ENCODE measurements around the gene NEU2. TPM values are rescaled to one million over a fixed set of nuclear protein-coding genes. Genes with fewer than 3 reads are reported as not detected.

NEU2 gene
- not detected for total RNA-seq (ENCODE audit: unreplicated experiment)
- long read RNA-seq, result 0 reads

GRCh38 chr2:233032551-233033320 is at the start of gene NEU2:
TSS of gene NEU2 (plus strand) at chr2:233032672. CDS start at chr2:233032672, 0 bp downstream.
- Mint-ChIP-seq H3K27ac (ENCODE audit: unreplicated experiment) (no peak within 1 kb of the TSS), H3K36me3 (ENCODE audit: low read depth, unreplicated experiment) (no peaks in the 10 kb centered on the region), H3K27me3 (ENCODE audit: unreplicated experiment) (peaks cover 3% of the 10 kb centered on the region), H3K4me1 (ENCODE audit: unreplicated experiment) (no peaks in the 10 kb centered on the region), H3K4me3 (ENCODE audit: unreplicated experiment) (no peak within 1 kb of the TSS), H3K9me3 (ENCODE audit: unreplicated experiment) (no peaks in the 10 kb centered on the region)
- no peak for DNase-seq (ENCODE audit: low spot score)
- no peak for TF ChIP-seq CTCF (IDR thresholded peaks at IDR 0.05; ENCODE audit: unreplicated experiment)

GRCh38 chr2:232982926-232983668 is 49.4 kb upstream of the NEU2 start:
- Mint-ChIP-seq H3K4me3 (ENCODE audit: unreplicated experiment) (no peak overlapping the region), H3K4me1 (ENCODE audit: unreplicated experiment) (peaks cover 3% of the 10 kb centered on the region), H3K36me3 (ENCODE audit: low read depth, unreplicated experiment) (no peaks in the 10 kb centered on the region), H3K27me3 (ENCODE audit: unreplicated experiment) (no peaks in the 10 kb centered on the region), H3K27ac (ENCODE audit: unreplicated experiment) (no peak overlapping the region), H3K9me3 (ENCODE audit: unreplicated experiment) (no peaks in the 10 kb centered on the region)
- peak; percentile 18 for DNase-seq (ENCODE audit: low spot score)
- TF ChIP-seq CTCF (IDR thresholded peaks at IDR 0.05; ENCODE audit: unreplicated experiment), result no peak

- no peaks in the 10 kb centered on the region for H3K27me3 Mint-ChIP-seq (ENCODE audit: unreplicated experiment)
- DNase-seq (ENCODE audit: low spot score), result no peak
- H3K9me3 Mint-ChIP-seq (ENCODE audit: unreplicated experiment), result no peaks in the 10 kb centered on the region
- H3K4me1 Mint-ChIP-seq (ENCODE audit: unreplicated experiment), result peaks cover 3% of the 10 kb centered on the region
- no peak overlapping the region for H3K4me3 Mint-ChIP-seq (ENCODE audit: unreplicated experiment)
- no peak overlapping the region for H3K27ac Mint-ChIP-seq (ENCODE audit: unreplicated experiment)
- H3K36me3 Mint-ChIP-seq (ENCODE audit: low read depth, unreplicated experiment), result no peaks in the 10 kb centered on the region
- TF ChIP-seq CTCF (IDR thresholded peaks at IDR 0.05; ENCODE audit: unreplicated experiment), result no peak
Observed at GRCh38 chr2:232983669-232984140, 48.8 kb upstream of the NEU2 start.

GRCh38 chr2:232984451-232985207 is 47.8 kb upstream of the NEU2 start:
- Mint-ChIP-seq H3K9me3 (ENCODE audit: unreplicated experiment) (no peaks in the 10 kb centered on the region), H3K4me3 (ENCODE audit: unreplicated experiment) (no peak overlapping the region), H3K36me3 (ENCODE audit: low read depth, unreplicated experiment) (no peaks in the 10 kb centered on the region), H3K4me1 (ENCODE audit: unreplicated experiment) (peaks cover 3% of the 10 kb centered on the region), H3K27me3 (ENCODE audit: unreplicated experiment) (no peaks in the 10 kb centered on the region), H3K27ac (ENCODE audit: unreplicated experiment) (no peak overlapping the region)
- no peak for TF ChIP-seq CTCF (IDR thresholded peaks at IDR 0.05; ENCODE audit: unreplicated experiment)
- DNase-seq (ENCODE audit: low spot score), result no peak
